ENCODE measurements around the gene SLC17A9. TPM values are rescaled to one million over a fixed set of nuclear protein-coding genes. Genes with fewer than 3 reads are reported as not detected.

SLC17A9 gene
- polyA plus RNA-seq, 3 donors: 0.81 to 31.3 (median 0.82) TPM

GRCh38 chr20:62926229-62927127 lies 26.0 kb upstream of the SLC17A9 start, which contains the start of gene DIDO1:
Gene DIDO1, minus strand, starts transcription at chr20:62926505.
- H3K36me3 Mint-ChIP-seq: no peaks in the 10 kb centered on the region
- Histone ChIP-seq H2AFZ (ENCODE audit: insufficient read depth, low read depth, low read length, poor library complexity, severe bottlenecking) (peak within 1 kb of the TSS; percentile 80), H3K9me3 (replicated peaks in 1 of 2; ENCODE audit: control insufficient read depth in 1 of 2, insufficient read depth in 1 of 2, low read length in 2 of 2) (no peaks in the 10 kb centered on the region), H4K20me1 (ENCODE audit: insufficient read depth, low read length) (peaks cover 75% of the 10 kb centered on the region), H3K9ac (ENCODE audit: insufficient read depth, low read length, poor library complexity, severe bottlenecking) (peak within 1 kb of the TSS; percentile 96), H3K79me2 (ENCODE audit: insufficient read depth, low read length) (peaks cover 99% of the 10 kb centered on the region), H3K4me3 (replicated peaks in 1 of 3; ENCODE audit: low read depth in 2 of 3, low read length in 3 of 3) (peak within 1 kb of the TSS; percentile 84 to 91 (median 88)), H3K4me2 (replicated peaks; ENCODE audit: extremely low read depth, low read length, poor library complexity, severe bottlenecking) (peak within 1 kb of the TSS; percentile 90), H3K4me1 (ENCODE audit: control insufficient read depth in 1 of 2, insufficient read depth in 2 of 2, low read length in 2 of 2) (peaks cover 47 to 60% of the 10 kb centered on the region in 2 donors), H3K27ac (ENCODE audit: low read depth in 1 of 2, low read length in 2 of 2) (peak within 1 kb of the TSS; percentile 94 to 97), H3K36me3 (replicated peaks in 1 of 2; ENCODE audit: control insufficient read depth in 1 of 2, insufficient read depth in 2 of 2, low read length in 2 of 2) (no peaks in the 10 kb centered on the region), H3K27me3 (ENCODE audit: control insufficient read depth in 2 of 2, insufficient read depth in 2 of 2, low read length in 2 of 2) (no peaks in the 10 kb centered on the region)
- peaks cover 58% of the 10 kb centered on the region for H3K4me1 Mint-ChIP-seq
- H3K9me3 Mint-ChIP-seq: peaks cover 0 to 2% (median 0%) of the 10 kb centered on the region in 7 donors
- TF ChIP-seq CTCF (IDR thresholded peaks at IDR 0.05): peak; percentile 84
- peak; percentile 76 to 84 (median 78) for DNase-seq
- H3K27ac Mint-ChIP-seq: peak within 1 kb of the TSS; percentile 91 to 96 (median 95)
- H3K27me3 Mint-ChIP-seq (ENCODE audit: low read depth in 3 of 3): no peaks in the 10 kb centered on the region
- intact Hi-C loops (cut with micrococcal nuclease): loop anchor here in 1 of 2 donors (10.0 kb wide), 1 partner anchor 132 kb away; the partner anchor contains the start of gene MRGBP
- WGBS (ENCODE audit: insufficient coverage): under 1% methylated on average over 80 of the region's 92 CpGs
- peak within 1 kb of the TSS; percentile 96 to 97 for H3K4me3 Mint-ChIP-seq

- Mint-ChIP-seq H3K27ac (peak overlapping the region in 6 of 7 donors; percentile 75 to 90 (median 90)), H3K9me3 (peaks cover 0 to 2% (median 0%) of the 10 kb centered on the region in 7 donors), H3K27me3 (ENCODE audit: low read depth in 3 of 3) (no peaks in the 10 kb centered on the region), H3K4me3 (peak overlapping the region; percentile 90 to 94), H3K4me1 (peaks cover 58% of the 10 kb centered on the region), H3K36me3 (no peaks in the 10 kb centered on the region)
- Histone ChIP-seq H3K9me3 (replicated peaks in 1 of 2; ENCODE audit: control insufficient read depth in 1 of 2, insufficient read depth in 1 of 2, low read length in 2 of 2) (no peaks in the 10 kb centered on the region), H3K79me2 (ENCODE audit: insufficient read depth, low read length) (peaks cover 99% of the 10 kb centered on the region), H4K20me1 (ENCODE audit: insufficient read depth, low read length) (peaks cover 73% of the 10 kb centered on the region), H3K4me1 (ENCODE audit: control insufficient read depth in 1 of 2, insufficient read depth in 2 of 2, low read length in 2 of 2) (peaks cover 45 to 57% of the 10 kb centered on the region in 2 donors), H3K27ac (ENCODE audit: low read depth in 1 of 2, low read length in 2 of 2) (peak overlapping the region; percentile 43 to 94), H3K9ac (ENCODE audit: insufficient read depth, low read length, poor library complexity, severe bottlenecking) (peak overlapping the region; percentile 96), H3K27me3 (ENCODE audit: control insufficient read depth in 2 of 2, insufficient read depth in 2 of 2, low read length in 2 of 2) (no peaks in the 10 kb centered on the region), H3K36me3 (replicated peaks in 1 of 2; ENCODE audit: control insufficient read depth in 1 of 2, insufficient read depth in 2 of 2, low read length in 2 of 2) (no peaks in the 10 kb centered on the region), H3K4me2 (replicated peaks; ENCODE audit: extremely low read depth, low read length, poor library complexity, severe bottlenecking) (peak overlapping the region; percentile 90), H2AFZ (ENCODE audit: insufficient read depth, low read depth, low read length, poor library complexity, severe bottlenecking) (peak overlapping the region; percentile 80), H3K4me3 (replicated peaks in 1 of 3; ENCODE audit: low read depth in 2 of 3, low read length in 3 of 3) (peak overlapping the region in 2 of 3 experiments; percentile 84 to 88)
- no peak for DNase-seq
- intact Hi-C loops (cut with micrococcal nuclease): loop anchor here in 1 of 2 donors (10.0 kb wide), 1 partner anchor 132 kb away; the partner anchor contains the start of gene MRGBP
- WGBS (ENCODE audit: insufficient coverage): 95% methylated on average over 6 of the region's 12 CpGs
- no peak for TF ChIP-seq CTCF (IDR thresholded peaks at IDR 0.05)
Observed at GRCh38 chr20:62927128-62927705, 25.3 kb upstream of the SLC17A9 start.
